SK-N-SH treated with all-trans-retinoic acid at 6 μM for 48 hours (cell line): ENCODE measurements around the gene GALNTL6.

Source experiments
- ARNTL ChIP-seq: fragments of 450-650 bp; formaldehyde crosslinking; IDR thresholded peaks from 2 replicates; pipeline ENCODE4 v1.5.0; 2020; ENCODE audit warnings: low read depth, mild to moderate bottlenecking, moderate library complexity, borderline replicate concordance
- PPARA ChIP-seq: fragments of 250-450 bp; sonication (Bioruptor Pico); IDR thresholded peaks from 2 replicates; pipeline ENCODE4 v1.5.0; 2020; ENCODE audit warnings: mild to moderate bottlenecking, borderline replicate concordance
- TCF4 ChIP-seq: fragments of 250-450 bp; sonication (Bioruptor Pico); IDR thresholded peaks from 2 replicates; pipeline ENCODE4 v1.8.0; 2021; ENCODE audit warnings: mild to moderate bottlenecking, moderate library complexity, borderline replicate concordance
- ZFP3 ChIP-seq: fragments of 250-450 bp; sonication (Bioruptor Pico); IDR thresholded peaks from 2 replicates; pipeline ENCODE4 v1.5.0; 2020; ENCODE audit warnings: mild to moderate bottlenecking, moderate library complexity
- ZFP30 ChIP-seq: fragments of 450-650 bp; formaldehyde crosslinking; IDR thresholded peaks from 2 replicates; pipeline ENCODE4 v1.5.0; 2022; ENCODE audit warnings: mild to moderate bottlenecking, moderate library complexity
- ZNF70 ChIP-seq: fragments of 450-650 bp; formaldehyde crosslinking; IDR thresholded peaks from 2 replicates; pipeline ENCODE4 v1.5.0; 2020; ENCODE audit warnings: mild to moderate bottlenecking, moderate library complexity
- TF ChIP-seq, protein P1 (sequence below): fragments of 250-450 bp; sonication (Bioruptor Pico); IDR thresholded peaks from 2 replicates; pipeline ENCODE4 v1.8.0; 2021; ENCODE audit warnings: low read depth, mild to moderate bottlenecking, moderate library complexity, borderline replicate concordance

DNA sequence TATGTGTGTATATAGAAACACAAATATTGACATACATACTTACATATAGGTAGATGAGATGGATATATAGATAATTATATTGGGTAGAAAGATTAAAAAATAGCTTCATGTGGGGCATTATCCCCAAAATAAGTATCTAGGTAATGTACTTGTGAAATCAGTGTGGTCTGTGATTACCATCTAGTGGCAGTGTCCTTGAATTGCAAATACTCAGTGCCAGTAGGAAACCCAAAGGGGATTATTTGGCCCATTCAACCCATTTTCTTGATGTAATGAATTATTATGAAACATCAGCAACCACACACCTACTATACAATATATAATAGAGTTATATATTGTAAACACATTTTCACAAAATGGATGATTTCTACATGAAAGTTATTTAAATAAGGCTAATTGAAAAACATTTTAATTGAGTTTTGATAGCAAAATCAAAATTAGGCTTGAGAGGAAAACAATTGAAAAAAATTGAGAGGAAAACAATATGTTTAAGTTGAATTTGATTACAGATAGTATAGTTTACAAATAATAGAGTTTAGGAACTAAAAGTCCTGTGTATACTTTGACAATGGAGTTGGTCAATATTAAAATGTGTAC is 389.4 kb downstream of the GALNTL6 start:
- TF ChIP-seq, protein P1, sequence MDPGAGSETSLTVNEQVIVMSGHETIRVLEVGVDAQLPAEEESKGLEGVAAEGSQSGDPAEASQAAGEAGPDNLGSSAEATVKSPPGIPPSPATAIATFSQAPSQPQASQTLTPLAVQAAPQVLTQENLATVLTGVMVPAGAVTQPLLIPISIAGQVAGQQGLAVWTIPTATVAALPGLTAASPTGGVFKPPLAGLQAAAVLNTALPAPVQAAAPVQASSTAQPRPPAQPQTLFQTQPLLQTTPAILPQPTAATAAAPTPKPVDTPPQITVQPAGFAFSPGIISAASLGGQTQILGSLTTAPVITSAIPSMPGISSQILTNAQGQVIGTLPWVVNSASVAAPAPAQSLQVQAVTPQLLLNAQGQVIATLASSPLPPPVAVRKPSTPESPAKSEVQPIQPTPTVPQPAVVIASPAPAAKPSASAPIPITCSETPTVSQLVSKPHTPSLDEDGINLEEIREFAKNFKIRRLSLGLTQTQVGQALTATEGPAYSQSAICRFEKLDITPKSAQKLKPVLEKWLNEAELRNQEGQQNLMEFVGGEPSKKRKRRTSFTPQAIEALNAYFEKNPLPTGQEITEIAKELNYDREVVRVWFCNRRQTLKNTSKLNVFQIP (CRISPR knock-in tag) = no peak
- TF ChIP-seq ZNF70 (CRISPR knock-in tag) = no peak
- TF ChIP-seq ARNTL (CRISPR knock-in tag) = no peak
- no peak for TF ChIP-seq ZFP3 (CRISPR knock-in tag)
- TF ChIP-seq PPARA = no peak
- no peak for TF ChIP-seq TCF4 (CRISPR knock-in tag)
- no peak for TF ChIP-seq ZFP30 (CRISPR knock-in tag)
